CD8-positive, alpha-beta memory T cell (primary cell): ENCODE results near the gene RBM48. TPM values are rescaled to one million over a fixed set of nuclear protein-coding genes. Genes with fewer than 3 reads are reported as not detected.
A peak's percentile ranks its signal among the peaks of the same experiment; 100 is the strongest.

Experiments used
- CTCF ChIA-PET: fragments of 350-600 bp; sonication (Branson Sonifier 250); formaldehyde crosslinking; loops from one replicate; lab custom pipeline; 2021; ENCODE audit warnings: antibody characterized with exemption; lab: Charles Lee
- POLR2A ChIA-PET: fragments of 350-600 bp; sonication (Branson Sonifier 250); formaldehyde crosslinking; loops from one replicate; lab custom pipeline; 2021; ENCODE audit warnings: antibody characterized with exemption; lab: Charles Lee
- DNase-seq, 5 donors: peaks; one replicate each; pipeline versions ENCODE4 v3.0.0 to v3.0.0-alpha.2; 2020 to 2022; ENCODE audit warnings: mixed read lengths in 1 of 5
- H3K27ac ChIP-seq: one replicate; pipeline ENCODE4 v1.7.0; 2013; ENCODE audit warnings: low read depth, mild to moderate bottlenecking, low read length, moderate library complexity
- H3K27me3 ChIP-seq: 2 replicates; pipeline ENCODE4 v1.7.0; 2013; ENCODE audit warnings: low read length, mild to moderate bottlenecking; ENCODE audit not compliant: insufficient read depth, poor library complexity, severe bottlenecking
- H3K36me3 ChIP-seq: 2 replicates; pipeline ENCODE4 v1.7.0; 2013; ENCODE audit warnings: mild to moderate bottlenecking, low read length, moderate library complexity; ENCODE audit not compliant: insufficient read depth
- H3K4me1 ChIP-seq: 2 replicates; pipeline ENCODE4 v1.7.0; 2013; ENCODE audit warnings: mild to moderate bottlenecking, low read length, moderate library complexity; ENCODE audit not compliant: insufficient read depth
- H3K4me3 ChIP-seq: 2 replicates; pipeline ENCODE4 v1.7.0; 2013; ENCODE audit warnings: mild to moderate bottlenecking, low read length
- H3K9me3 ChIP-seq: 2 replicates; pipeline ENCODE4 v1.7.0; 2013; ENCODE audit warnings: mild to moderate bottlenecking, low read length
- H3K27ac Mint-ChIP-seq, 8 donors: one replicate each; pipeline ENCODE4 v1.8.0; 2020 to 2021; ENCODE audit warnings: mixed read lengths in 8 of 8, mild to moderate bottlenecking in 6 of 8, inconsistent platforms in 3 of 8, moderate library complexity in 3 of 8
- H3K27me3 Mint-ChIP-seq, 2 donors: one replicate each; pipeline ENCODE4 v1.8.0; 2020 to 2021; ENCODE audit warnings: mixed read lengths in 2 of 2, mild to moderate bottlenecking in 1 of 2, moderate library complexity in 1 of 2
- H3K36me3 Mint-ChIP-seq, 3 donors: one replicate each; pipeline ENCODE4 v1.8.0; 2020 to 2021; ENCODE audit warnings: mixed read lengths in 3 of 3, inconsistent platforms in 1 of 3, mild to moderate bottlenecking in 1 of 3
- H3K4me1 Mint-ChIP-seq, 3 donors: one replicate each; pipeline ENCODE4 v1.8.0; 2020 to 2021; ENCODE audit warnings: mixed read lengths in 3 of 3, inconsistent platforms in 1 of 3, mild to moderate bottlenecking in 1 of 3
- H3K4me3 Mint-ChIP-seq, 7 donors: one replicate each; pipeline ENCODE4 v1.8.0; 2020 to 2021; ENCODE audit warnings: mixed read lengths in 7 of 7, mild to moderate bottlenecking in 6 of 7, moderate library complexity in 4 of 7, inconsistent platforms in 2 of 7
- H3K9me3 Mint-ChIP-seq, 5 donors: one replicate each; pipeline ENCODE4 v1.8.0; 2020 to 2022; ENCODE audit warnings: mixed read lengths in 5 of 5, mild to moderate bottlenecking in 3 of 5, moderate library complexity in 2 of 5, inconsistent platforms in 1 of 5
- polyA plus RNA-seq: library from polyadenylated mRNA; unstranded; fragments of 300-500 nt; fragmentation: Illumina TruSeq; gene quantifications from one replicate; pipeline ENCODE4 v1.2.3, GENCODE V29; 2021
- total RNA-seq, 2 experiments: library from RNA; stranded (reverse); gene quantifications; one replicate each; pipeline ENCODE4 v1.2.3, GENCODE V29; 2021

Gene RBM48
- total and polyA plus RNA-seq, 3 experiments from 2014 or later = 15.7 to 28.3 (median 18.0) TPM

GRCh38 chr7:92547579-92547978, 19.0 kb downstream of the RBM48 start:
- ChIA-PET CTCF (interaction anchor here (1.4 kb wide), 1 partner anchor 19 kb away, joined by 4 read pairs; the partner anchor contains the start of gene RBM48), POLR2A (no interaction called here)
- Mint-ChIP-seq H3K36me3 (no peaks in the 10 kb centered on the region), H3K27ac (no peak overlapping the region), H3K9me3 (no peaks in the 10 kb centered on the region), H3K27me3 (peaks cover 3 to 12% of the 10 kb centered on the region in 2 donors), H3K4me1 (no peaks in the 10 kb centered on the region), H3K4me3 (no peak overlapping the region)
- Histone ChIP-seq H3K27me3 (no peaks in the 10 kb centered on the region), H3K36me3 (no peaks in the 10 kb centered on the region), H3K27ac (no peak overlapping the region), H3K4me1 (no peaks in the 10 kb centered on the region), H3K4me3 (no peak overlapping the region), H3K9me3 (no peaks in the 10 kb centered on the region)
- no peak for DNase-seq

GRCh38 chr7:92550194-92550593, 21.6 kb downstream of the RBM48 start:
- Histone ChIP-seq H3K9me3 (no peaks in the 10 kb centered on the region), H3K36me3 (no peaks in the 10 kb centered on the region), H3K27ac (no peak overlapping the region), H3K27me3 (no peaks in the 10 kb centered on the region), H3K4me1 (no peaks in the 10 kb centered on the region), H3K4me3 (no peak overlapping the region)
- no peak for DNase-seq
- H3K4me3 Mint-ChIP-seq = no peak overlapping the region
- no peaks in the 10 kb centered on the region for H3K36me3 Mint-ChIP-seq
- ChIA-PET POLR2A (no interaction called here), CTCF (interaction anchor here (0.9 to 1.0 kb wide), 2 partner anchors 13 to 22 kb away, joined by 3 read pairs; partner anchors contain the start of genes PEX1 and RBM48)
- H3K27me3 Mint-ChIP-seq = peaks cover 3 to 12% of the 10 kb centered on the region in 2 donors
- no peaks in the 10 kb centered on the region for H3K4me1 Mint-ChIP-seq
- peak overlapping the region in 1 of 8 donors; percentile 75 for H3K27ac Mint-ChIP-seq
- no peaks in the 10 kb centered on the region for H3K9me3 Mint-ChIP-seq

DNA sequence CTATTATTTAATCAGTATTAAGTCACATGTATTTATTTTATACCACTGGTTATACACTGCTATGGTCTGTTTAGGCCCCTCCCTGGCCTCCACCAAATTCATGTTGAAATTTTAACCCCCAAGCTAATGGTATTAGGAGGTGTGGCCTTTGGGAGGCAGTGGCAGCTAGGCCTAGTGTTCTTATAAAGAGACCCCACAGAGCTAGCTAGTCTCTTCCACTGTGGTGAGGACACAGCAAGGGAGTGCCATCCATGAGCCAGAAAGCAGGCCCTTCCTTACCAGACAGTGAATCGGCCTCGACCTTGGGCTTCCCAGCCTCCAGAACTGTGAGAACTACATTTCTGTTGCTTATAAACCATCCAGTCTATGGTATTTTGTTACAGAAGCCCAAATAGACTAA, 28.7 kb downstream of the RBM48 start:
- Histone ChIP-seq H3K27ac (no peak overlapping the region), H3K27me3 (no peaks in the 10 kb centered on the region), H3K4me1 (no peaks in the 10 kb centered on the region), H3K36me3 (no peaks in the 10 kb centered on the region), H3K9me3 (no peaks in the 10 kb centered on the region), H3K4me3 (no peak overlapping the region)
- H3K36me3 Mint-ChIP-seq = peaks cover 0 to 23% (median 9%) of the 10 kb centered on the region in 3 donors
- no peaks in the 10 kb centered on the region for H3K9me3 Mint-ChIP-seq
- H3K4me3 Mint-ChIP-seq = no peak overlapping the region
- H3K4me1 Mint-ChIP-seq = no peaks in the 10 kb centered on the region
- H3K27ac Mint-ChIP-seq = peak overlapping the region in 3 of 8 donors; percentile 9 to 65 (median 17)
- DNase-seq = no peak
- peaks cover 0 to 2% of the 10 kb centered on the region in 2 donors for H3K27me3 Mint-ChIP-seq
- POLR2A ChIA-PET = no interaction called here
- CTCF ChIA-PET = no interaction called here

DNA sequence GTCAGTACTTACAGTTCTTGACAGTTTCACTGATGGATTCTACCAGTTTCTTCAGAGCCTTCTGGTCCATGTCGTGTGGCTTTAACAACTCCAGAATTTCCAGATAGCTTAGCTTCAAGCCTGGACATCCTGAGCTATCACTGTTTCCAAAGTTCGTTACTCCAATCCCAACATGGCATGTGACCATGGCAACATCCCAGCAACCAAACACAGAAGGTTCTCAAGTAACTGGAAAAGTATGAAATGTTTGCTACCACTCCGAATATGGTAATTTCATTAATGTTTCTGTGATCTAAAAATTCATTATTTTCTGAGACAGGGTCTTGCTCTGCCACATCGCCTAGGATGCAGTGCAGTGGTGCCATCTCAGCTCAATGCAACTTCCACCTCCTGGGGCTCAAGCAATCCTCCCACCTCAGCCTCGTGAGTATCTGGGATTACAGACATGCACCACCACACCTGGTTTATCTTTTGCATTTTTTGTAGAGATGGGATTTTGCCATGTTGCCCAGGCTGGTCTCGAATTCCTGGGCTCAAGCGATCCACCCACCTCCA, 29.3 kb downstream of the RBM48 start:
- Histone ChIP-seq H3K4me1 (no peaks in the 10 kb centered on the region), H3K36me3 (no peaks in the 10 kb centered on the region), H3K4me3 (no peak overlapping the region), H3K27ac (no peak overlapping the region), H3K27me3 (no peaks in the 10 kb centered on the region), H3K9me3 (no peaks in the 10 kb centered on the region)
- POLR2A ChIA-PET = no interaction called here
- Mint-ChIP-seq H3K4me1 (no peaks in the 10 kb centered on the region), H3K27me3 (peaks cover 0 to 2% of the 10 kb centered on the region in 2 donors), H3K4me3 (no peak overlapping the region), H3K9me3 (no peaks in the 10 kb centered on the region), H3K27ac (peak overlapping the region in 3 of 8 donors; percentile 17 to 65 (median 59)), H3K36me3 (peaks cover 0 to 25% (median 10%) of the 10 kb centered on the region in 3 donors)
- no peak for DNase-seq
- CTCF ChIA-PET = no interaction called here

DNA sequence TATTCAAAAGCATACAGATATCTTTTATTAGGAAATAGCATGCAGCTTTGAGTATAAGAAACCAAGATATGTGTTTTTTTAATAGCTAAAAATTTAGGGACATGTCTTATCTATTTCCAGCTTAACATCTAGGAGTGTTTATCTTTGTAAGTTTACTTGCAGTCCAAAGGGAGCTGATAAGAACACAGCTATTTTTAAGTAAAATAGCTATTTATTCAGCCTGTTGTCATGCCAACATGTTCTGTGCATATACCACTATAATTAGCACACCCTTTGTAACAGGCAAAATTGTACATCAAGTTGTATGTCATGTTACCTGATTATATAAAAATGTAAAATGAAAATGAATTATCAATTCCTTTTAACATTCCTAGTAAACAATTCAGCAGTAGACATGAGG, 32.0 kb downstream of the RBM48 start:
- CTCF ChIA-PET = no interaction called here
- H3K4me1 Mint-ChIP-seq = no peaks in the 10 kb centered on the region
- Histone ChIP-seq H3K27ac (no peak overlapping the region), H3K4me1 (no peaks in the 10 kb centered on the region), H3K36me3 (peaks cover 12% of the 10 kb centered on the region), H3K4me3 (no peak overlapping the region), H3K27me3 (no peaks in the 10 kb centered on the region), H3K9me3 (no peaks in the 10 kb centered on the region)
- H3K9me3 Mint-ChIP-seq = no peaks in the 10 kb centered on the region
- DNase-seq = no peak
- H3K36me3 Mint-ChIP-seq = peaks cover 0 to 47% (median 16%) of the 10 kb centered on the region in 3 donors
- no peak overlapping the region for H3K27ac Mint-ChIP-seq
- H3K4me3 Mint-ChIP-seq = no peak overlapping the region
- POLR2A ChIA-PET = no interaction called here
- H3K27me3 Mint-ChIP-seq = peaks cover 0 to 2% of the 10 kb centered on the region in 2 donors

DNA sequence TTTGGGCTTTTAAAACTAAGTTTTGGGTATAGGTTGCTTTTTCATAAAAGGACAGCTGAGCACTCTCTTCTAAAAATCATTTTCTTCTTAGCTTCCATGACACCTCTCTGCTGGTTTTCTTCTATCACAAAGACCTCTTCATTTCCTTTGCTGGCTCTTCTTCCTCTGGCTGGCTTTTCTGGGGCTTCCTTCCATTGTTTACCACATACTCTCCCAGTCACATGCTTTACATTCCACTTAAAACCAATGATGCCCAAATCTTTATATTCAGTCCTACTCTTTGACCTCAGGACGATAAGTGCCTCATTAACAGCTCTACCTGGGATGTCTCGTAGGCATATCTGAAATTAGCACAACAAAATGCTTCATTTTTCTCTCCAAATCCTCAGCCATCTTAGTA, 34.8 kb downstream of the RBM48 start:
- Mint-ChIP-seq H3K27me3 (no peaks in the 10 kb centered on the region), H3K4me1 (no peaks in the 10 kb centered on the region), H3K36me3 (peaks cover 0 to 66% (median 23%) of the 10 kb centered on the region in 3 donors), H3K4me3 (no peak overlapping the region), H3K9me3 (no peaks in the 10 kb centered on the region), H3K27ac (peak overlapping the region in 3 of 8 donors; percentile 14 to 34 (median 18))
- no peak for DNase-seq
- CTCF ChIA-PET = interaction anchor here (1.5 kb wide), 1 partner anchor 13 kb away, joined by 3 read pairs; no protein-coding TSS in a partner anchor
- H3K9me3 ChIP-seq = no peaks in the 10 kb centered on the region
- H3K4me3 ChIP-seq = no peak overlapping the region
- H3K27ac ChIP-seq = no peak overlapping the region
- POLR2A ChIA-PET = no interaction called here
- no peaks in the 10 kb centered on the region for H3K27me3 ChIP-seq
- H3K36me3 ChIP-seq = peaks cover 30% of the 10 kb centered on the region
- H3K4me1 ChIP-seq = no peaks in the 10 kb centered on the region

- peaks cover 40% of the 10 kb centered on the region for H3K36me3 ChIP-seq
- no peaks in the 10 kb centered on the region for H3K27me3 ChIP-seq
- no peak overlapping the region for H3K4me3 ChIP-seq
- H3K9me3 Mint-ChIP-seq = no peaks in the 10 kb centered on the region
- no peaks in the 10 kb centered on the region for H3K9me3 ChIP-seq
- no peaks in the 10 kb centered on the region for H3K4me1 Mint-ChIP-seq
- H3K36me3 Mint-ChIP-seq = peaks cover 0 to 77% (median 23%) of the 10 kb centered on the region in 3 donors
- no peaks in the 10 kb centered on the region for H3K4me1 ChIP-seq
- H3K27ac ChIP-seq = no peak overlapping the region
- peak overlapping the region in 2 of 8 donors; percentile 50 to 54 for H3K27ac Mint-ChIP-seq
- CTCF ChIA-PET = no interaction called here
- POLR2A ChIA-PET = no interaction called here
- H3K27me3 Mint-ChIP-seq = no peaks in the 10 kb centered on the region
- no peak overlapping the region for H3K4me3 Mint-ChIP-seq
- no peak for DNase-seq
These were observed 38.9 kb downstream of the RBM48 start for GRCh38 chr7:92567460-92567859.

GRCh38 chr7:92569137-92569536, 40.5 kb downstream of the RBM48 start:
- Mint-ChIP-seq H3K27me3 (no peaks in the 10 kb centered on the region), H3K4me3 (no peak overlapping the region), H3K9me3 (no peaks in the 10 kb centered on the region), H3K36me3 (peaks cover 2 to 73% (median 24%) of the 10 kb centered on the region in 3 donors), H3K27ac (peak overlapping the region in 1 of 8 donors; percentile 62), H3K4me1 (peaks cover under 1 to 2% (median 2%) of the 10 kb centered on the region in 3 donors)
- H3K9me3 ChIP-seq = no peaks in the 10 kb centered on the region
- DNase-seq = no peak
- ChIA-PET POLR2A (no interaction called here), CTCF (no interaction called here)
- no peak overlapping the region for H3K4me3 ChIP-seq
- H3K36me3 ChIP-seq = peaks cover 39% of the 10 kb centered on the region
- H3K4me1 ChIP-seq = no peaks in the 10 kb centered on the region
- H3K27me3 ChIP-seq = no peaks in the 10 kb centered on the region
- H3K27ac ChIP-seq = no peak overlapping the region
